Vagina (tissue), 2 donors: ENCODE measurements around the gene KLF1.

Experiments used
- CTCF ChIP-seq, 3 experiments: fragments of 450-650 bp in 2 of 3; fragments of 200-600 bp in 1 of 3; sonication (generic) in 1 of 3; IDR thresholded peaks; one replicate each; pipeline ENCODE4 v1.5.1; 2017 to 2019; ENCODE audit warnings: antibody characterized with exemption in 3 of 3, mild to moderate bottlenecking in 2 of 3, moderate library complexity in 2 of 3
- POLR2A ChIP-seq, 2 donors: fragments of 450-650 bp; IDR thresholded peaks; one replicate each; pipeline ENCODE4 v1.6.1; 2017; ENCODE audit warnings: antibody characterized with exemption in 2 of 2, mild to moderate bottlenecking in 2 of 2, moderate library complexity in 2 of 2

GRCh38 chr19:12924621-12925310 is 37.8 kb upstream of the KLF1 start:
- TF ChIP-seq CTCF (IDR thresholded peaks at IDR 0.05) (no peak), POLR2A (IDR thresholded peaks at IDR 0.05) (no peak)
